ENCODE measurements around the gene C11orf68.

C11orf68 gene

GRCh38 chr11:65916391-65916790 lies 2.5 kb downstream of the C11orf68 start:
- no peak for DNase-seq (ENCODE audit: low read depth, low spot score)
- peak overlapping the region; percentile 99 for H3K27ac ChIP-seq

- peak overlapping the region; percentile 99 for H3K27ac ChIP-seq
- DNase-seq (ENCODE audit: low read depth, low spot score): peak; percentile 74
These were observed 3.0 kb downstream of the C11orf68 start for GRCh38 chr11:65915821-65916251.

- DNase-seq (ENCODE audit: low read depth, low spot score): no peak
- H3K27ac ChIP-seq: peak overlapping the region; percentile 99
These were observed 3.6 kb downstream of the C11orf68 start for GRCh38 chr11:65915101-65915820.

GRCh38 chr11:65912845-65913244 lies 6.0 kb downstream of the C11orf68 start:
- H3K27ac ChIP-seq: peak overlapping the region; percentile 99
- no peak for DNase-seq (ENCODE audit: low read depth, low spot score)

- H3K27ac ChIP-seq: peak overlapping the region; percentile 99
- DNase-seq (ENCODE audit: low read depth, low spot score): no peak
These were observed 6.9 kb downstream of the C11orf68 start for GRCh38 chr11:65911682-65912568.

GRCh38 chr11:65907878-65908277 lies 11.0 kb downstream of the C11orf68 start:
- H3K27ac ChIP-seq: no peak overlapping the region
- no peak for DNase-seq (ENCODE audit: low read depth, low spot score)

- DNase-seq (ENCODE audit: low read depth, low spot score): no peak
These were observed 12.3 kb downstream of the C11orf68 start for GRCh38 chr11:65906602-65907001.

GRCh38 chr11:65903715-65904114 lies 15.1 kb downstream of the C11orf68 start:
- H3K27ac ChIP-seq: peak overlapping the region; percentile 100
- DNase-seq (ENCODE audit: low read depth, low spot score): no peak

More at GRCh38 chr11:65906602-65907001, 12.3 kb downstream of the C11orf68 start:
- H3K27ac ChIP-seq: peak overlapping the region; percentile 48

GRCh38 chr11:65903068-65903481 lies 15.8 kb downstream of the C11orf68 start:
- peak overlapping the region; percentile 100 for H3K27ac ChIP-seq
- no peak for DNase-seq (ENCODE audit: low read depth, low spot score)

GRCh38 chr11:65900899-65901180 lies 18.0 kb downstream of the C11orf68 start:
- H3K27ac ChIP-seq: peak overlapping the region; percentile 100
- DNase-seq (ENCODE audit: low read depth, low spot score): no peak

GRCh38 chr11:65900125-65900898 lies 18.6 kb downstream of the C11orf68 start, which contains the start of gene FOSL1:
FOSL1 (minus strand) TSS chr11:65900388; CDS start chr11:65900339, 49 bp downstream.
- peak; percentile 96 for DNase-seq (ENCODE audit: low read depth, low spot score)
- peak within 1 kb of the TSS; percentile 100 for H3K27ac ChIP-seq

GRCh38 chr11:65899356-65900124 lies 19.3 kb downstream of the C11orf68 start:
- peak overlapping the region; percentile 100 for H3K27ac ChIP-seq

GRCh38 chr11:65898656-65899355 lies 20.1 kb downstream of the C11orf68 start:
- H3K27ac ChIP-seq: peak overlapping the region; percentile 100
- no peak for DNase-seq (ENCODE audit: low read depth, low spot score)

More at GRCh38 chr11:65899356-65900124, 19.3 kb downstream of the C11orf68 start:
- DNase-seq (ENCODE audit: low read depth, low spot score): no peak

GRCh38 chr11:65897020-65897471 lies 21.8 kb downstream of the C11orf68 start:
- DNase-seq (ENCODE audit: low read depth, low spot score): no peak
- peak overlapping the region; percentile 100 for H3K27ac ChIP-seq

GRCh38 chr11:65896034-65896999 lies 22.5 kb downstream of the C11orf68 start:
- H3K27ac ChIP-seq: peak overlapping the region; percentile 100
- DNase-seq (ENCODE audit: low read depth, low spot score): no peak

GRCh38 chr11:65895482-65895981 lies 23.3 kb downstream of the C11orf68 start:
- H3K27ac ChIP-seq: peak overlapping the region; percentile 100
- no peak for DNase-seq (ENCODE audit: low read depth, low spot score)

- H3K27ac ChIP-seq: peak overlapping the region; percentile 100
- DNase-seq (ENCODE audit: low read depth, low spot score): no peak
These were observed 24.7 kb downstream of the C11orf68 start for GRCh38 chr11:65894034-65894591.

Data from epithelial cell of prostate (primary cell).